IgD-negative memory B cell (primary cell): ENCODE data around the gene PRKCB. TPM values are rescaled to one million over a fixed set of nuclear protein-coding genes. Genes with fewer than 3 reads are reported as not detected.

Experiments used
- H3K27ac Mint-ChIP-seq, 3 donors: one replicate each; pipeline ENCODE4 v1.8.0; 2020 to 2022; ENCODE audit warnings: mild to moderate bottlenecking in 3 of 3, mixed read lengths in 3 of 3, moderate library complexity in 1 of 3
- H3K27me3 Mint-ChIP-seq: one replicate; pipeline ENCODE4 v1.8.0; 2021; ENCODE audit warnings: mixed read lengths
- H3K36me3 Mint-ChIP-seq: one replicate; pipeline ENCODE4 v1.8.0; 2020; ENCODE audit warnings: mild to moderate bottlenecking, mixed read lengths
- H3K4me1 Mint-ChIP-seq, 3 donors: one replicate each; pipeline ENCODE4 v1.8.0; 2020 to 2022; ENCODE audit warnings: mixed read lengths in 3 of 3, mild to moderate bottlenecking in 1 of 3
- H3K4me3 Mint-ChIP-seq, 4 donors: one replicate each; pipeline ENCODE4 v1.8.0; 2020 to 2022; ENCODE audit warnings: mild to moderate bottlenecking in 4 of 4, mixed read lengths in 4 of 4, moderate library complexity in 3 of 4
- H3K9me3 Mint-ChIP-seq, 3 donors: one replicate each; pipeline ENCODE4 v1.8.0; 2020 to 2021; ENCODE audit warnings: mixed read lengths in 3 of 3, mild to moderate bottlenecking in 1 of 3
- polyA plus RNA-seq: library from polyadenylated mRNA; unstranded; fragments of 300-500 nt; fragmentation: Illumina TruSeq; gene quantifications from one replicate; pipeline ENCODE4 v1.2.3, GENCODE V29; 2021

Gene PRKCB
- polyA plus RNA-seq, 1 donor from 2014 or later: 181 TPM

GRCh38 chr16:24118126-24118821 is 282.5 kb downstream of the PRKCB start:
- Mint-ChIP-seq H3K27ac (peak overlapping the region; percentile 72 to 83 (median 78)), H3K9me3 (no peaks in the 10 kb centered on the region)

DNA sequence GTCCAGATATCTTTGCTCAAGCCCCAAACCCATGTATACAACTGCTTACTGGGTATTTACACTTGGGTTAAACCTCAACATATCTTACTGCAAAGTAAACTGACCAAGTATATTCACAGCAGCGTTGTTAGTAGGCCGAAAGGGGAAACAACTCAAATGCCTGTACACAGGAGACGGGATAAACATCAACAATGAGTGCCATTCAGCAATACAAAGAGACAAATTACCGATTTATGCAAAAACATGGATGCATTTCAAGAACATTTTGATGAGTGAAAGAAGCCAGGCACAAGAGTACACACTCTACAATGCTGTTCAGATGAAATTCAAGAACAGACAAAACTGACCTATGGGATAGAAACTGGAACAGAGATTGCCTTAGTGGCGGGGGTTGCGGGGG is 284.0 kb downstream of the PRKCB start:
- Mint-ChIP-seq H3K27ac (peak overlapping the region in 1 of 3 donors; percentile 2), H3K27me3 (no peaks in the 10 kb centered on the region), H3K4me3 (peak overlapping the region in 1 of 4 donors; percentile 12), H3K4me1 (peaks cover 4 to 5% (median 4%) of the 10 kb centered on the region in 3 donors), H3K9me3 (no peaks in the 10 kb centered on the region), H3K36me3 (peaks cover 23% of the 10 kb centered on the region)

More at GRCh38 chr16:24118126-24118821, 282.5 kb downstream of the PRKCB start:
- H3K4me3 Mint-ChIP-seq: peak overlapping the region in 1 of 4 donors; percentile 26
- H3K4me1 Mint-ChIP-seq: peaks cover 4 to 8% (median 4%) of the 10 kb centered on the region in 3 donors
- H3K27me3 Mint-ChIP-seq: no peaks in the 10 kb centered on the region
- peaks cover 26% of the 10 kb centered on the region for H3K36me3 Mint-ChIP-seq

DNA sequence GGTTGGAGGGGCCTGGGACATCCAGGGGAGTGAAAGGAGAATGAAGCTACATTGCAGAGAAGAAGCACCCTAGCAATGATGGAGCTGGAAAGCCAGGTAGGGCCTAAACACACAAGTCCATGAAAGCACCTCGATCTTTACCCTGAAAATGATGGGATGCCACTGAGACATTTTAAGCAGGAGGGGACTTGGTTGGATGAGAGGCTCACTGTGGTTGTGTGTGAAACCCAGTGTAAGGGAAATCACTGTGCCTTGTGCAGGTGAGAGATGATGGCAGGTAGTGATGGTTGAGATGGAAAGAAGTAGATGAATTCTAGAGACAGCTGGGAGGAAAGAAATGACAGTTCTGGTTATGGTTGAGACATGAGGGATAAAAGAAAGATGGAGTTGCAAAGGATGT is 287.5 kb downstream of the PRKCB start:
- Mint-ChIP-seq H3K9me3 (no peaks in the 10 kb centered on the region), H3K4me3 (no peak overlapping the region), H3K27me3 (no peaks in the 10 kb centered on the region), H3K4me1 (peaks cover 4 to 5% (median 4%) of the 10 kb centered on the region in 3 donors), H3K27ac (peak overlapping the region in 2 of 3 donors; percentile 56 to 61), H3K36me3 (peaks cover 19% of the 10 kb centered on the region)

GRCh38 chr16:24124291-24124690 is 288.5 kb downstream of the PRKCB start:
- Mint-ChIP-seq H3K36me3 (peaks cover 19% of the 10 kb centered on the region), H3K9me3 (no peaks in the 10 kb centered on the region), H3K4me1 (peaks cover 4% of the 10 kb centered on the region in 3 donors), H3K4me3 (no peak overlapping the region), H3K27ac (peak overlapping the region in 2 of 3 donors; percentile 40 to 61), H3K27me3 (no peaks in the 10 kb centered on the region)

GRCh38 chr16:24125214-24125613 is 289.4 kb downstream of the PRKCB start:
- Mint-ChIP-seq H3K36me3 (peaks cover 14% of the 10 kb centered on the region), H3K9me3 (no peaks in the 10 kb centered on the region)

DNA sequence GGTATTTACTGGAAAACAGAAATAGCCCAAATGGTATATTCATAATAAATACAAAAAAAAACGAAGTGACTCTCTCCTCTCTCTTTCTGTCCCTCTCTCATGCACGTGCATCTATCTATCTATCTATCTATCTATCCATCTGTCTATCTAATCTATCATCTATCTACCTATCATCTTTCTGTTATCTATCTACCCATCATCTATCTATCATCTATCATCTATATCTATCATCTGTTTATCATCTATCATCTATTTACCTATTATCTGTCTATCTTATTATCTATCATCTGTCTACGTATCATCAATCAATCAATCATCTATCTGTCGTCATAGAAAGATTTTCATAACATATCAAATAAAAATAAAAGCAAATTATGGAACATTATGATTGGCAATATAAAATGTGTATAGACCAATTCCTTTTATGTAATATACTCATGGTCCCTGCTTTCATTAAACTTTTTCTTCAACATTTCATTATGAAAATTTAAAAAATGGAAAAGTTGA is 293.7 kb downstream of the PRKCB start:
- peak overlapping the region in 2 of 3 donors; percentile 8 to 32 for H3K27ac Mint-ChIP-seq
- H3K9me3 Mint-ChIP-seq: no peaks in the 10 kb centered on the region
- H3K4me1 Mint-ChIP-seq: peaks cover 3 to 8% (median 4%) of the 10 kb centered on the region in 3 donors
- peaks cover 6% of the 10 kb centered on the region for H3K36me3 Mint-ChIP-seq
- no peak overlapping the region for H3K4me3 Mint-ChIP-seq
- H3K27me3 Mint-ChIP-seq: no peaks in the 10 kb centered on the region

More at GRCh38 chr16:24125214-24125613, 289.4 kb downstream of the PRKCB start:
- Mint-ChIP-seq H3K27ac (peak overlapping the region in 2 of 3 donors; percentile 42 to 64), H3K4me3 (peak overlapping the region in 2 of 4 donors; percentile 7 to 8), H3K27me3 (no peaks in the 10 kb centered on the region), H3K4me1 (peaks cover 0 to 4% (median 2%) of the 10 kb centered on the region in 3 donors)

GRCh38 chr16:24130494-24131085 is 294.8 kb downstream of the PRKCB start:
- Mint-ChIP-seq H3K4me1 (peaks cover 3 to 8% (median 4%) of the 10 kb centered on the region in 3 donors), H3K9me3 (no peaks in the 10 kb centered on the region), H3K36me3 (peaks cover 4% of the 10 kb centered on the region), H3K27me3 (no peaks in the 10 kb centered on the region), H3K27ac (peak overlapping the region in 2 of 3 donors; percentile 47 to 48), H3K4me3 (no peak overlapping the region)

DNA sequence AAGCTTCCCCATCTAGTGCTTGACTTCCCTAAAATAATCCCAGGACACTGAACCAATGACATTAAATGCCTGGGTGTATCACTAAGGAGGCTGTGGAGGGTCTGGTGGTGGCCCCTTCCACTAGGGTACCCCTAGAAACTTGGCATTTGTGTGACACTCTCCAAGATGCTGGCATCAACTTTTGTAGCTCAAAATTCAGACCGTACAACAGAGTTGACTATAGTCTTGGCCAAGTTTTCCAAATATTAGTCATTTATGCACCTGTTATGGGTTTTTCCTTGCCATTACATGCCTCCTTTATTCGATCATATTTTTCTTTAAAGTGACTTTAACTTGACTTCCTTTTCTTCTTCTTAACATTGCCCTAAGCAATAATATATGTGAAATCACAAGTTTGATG is 295.5 kb downstream of the PRKCB start:
- H3K36me3 Mint-ChIP-seq: peaks cover 2% of the 10 kb centered on the region
- no peaks in the 10 kb centered on the region for H3K27me3 Mint-ChIP-seq
- H3K4me3 Mint-ChIP-seq: no peak overlapping the region
- peaks cover 3 to 8% (median 4%) of the 10 kb centered on the region in 3 donors for H3K4me1 Mint-ChIP-seq
- H3K27ac Mint-ChIP-seq: peak overlapping the region in 1 of 3 donors; percentile 26
- no peaks in the 10 kb centered on the region for H3K9me3 Mint-ChIP-seq

DNA sequence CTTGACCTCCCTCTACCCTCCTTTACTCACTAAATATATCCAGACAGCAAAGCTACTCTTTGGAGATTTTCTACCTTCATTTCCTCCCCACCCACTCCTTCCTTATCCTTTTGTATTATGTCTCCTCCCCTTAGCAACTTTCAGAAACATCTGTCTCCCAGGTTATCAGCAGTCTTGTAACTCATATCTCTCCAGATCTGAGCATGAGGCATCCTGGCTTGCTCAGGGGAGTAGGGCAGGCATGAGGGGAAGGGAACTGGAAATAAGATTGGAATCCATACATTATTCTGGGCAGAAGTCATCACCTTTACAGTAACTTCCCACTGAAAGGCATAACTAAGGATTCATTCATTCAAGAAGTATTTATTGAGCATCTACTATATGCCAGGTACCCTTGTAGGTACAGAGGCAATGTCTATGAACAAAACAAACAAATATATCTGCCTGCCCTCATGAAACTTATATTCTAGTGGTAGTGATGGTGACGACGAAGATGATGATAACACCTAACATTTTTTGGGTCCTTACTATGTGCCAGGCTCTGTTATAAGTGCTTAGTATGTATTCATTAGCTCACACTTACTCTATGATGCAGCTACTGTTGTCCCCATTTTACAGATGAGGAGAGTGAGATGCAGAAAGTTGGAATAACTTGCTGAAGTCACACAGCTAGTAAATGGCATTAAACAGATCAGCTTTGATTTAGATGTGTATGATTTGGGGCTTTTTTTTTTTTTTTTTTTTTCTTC is 296.4 kb downstream of the PRKCB start:
- no peak overlapping the region for H3K4me3 Mint-ChIP-seq
- H3K27ac Mint-ChIP-seq: peak overlapping the region in 2 of 3 donors; percentile 50 to 83
- no peaks in the 10 kb centered on the region for H3K9me3 Mint-ChIP-seq
- peaks cover 4% of the 10 kb centered on the region for H3K36me3 Mint-ChIP-seq
- peaks cover 3 to 8% (median 4%) of the 10 kb centered on the region in 3 donors for H3K4me1 Mint-ChIP-seq
- no peaks in the 10 kb centered on the region for H3K27me3 Mint-ChIP-seq

- Mint-ChIP-seq H3K27ac (no peak overlapping the region), H3K4me3 (no peak overlapping the region), H3K9me3 (no peaks in the 10 kb centered on the region), H3K27me3 (no peaks in the 10 kb centered on the region), H3K4me1 (peaks cover 3 to 8% (median 4%) of the 10 kb centered on the region in 3 donors), H3K36me3 (peaks cover 4% of the 10 kb centered on the region)
Measured at GRCh38 chr16:24132797-24133155, 297.0 kb downstream of the PRKCB start.

DNA sequence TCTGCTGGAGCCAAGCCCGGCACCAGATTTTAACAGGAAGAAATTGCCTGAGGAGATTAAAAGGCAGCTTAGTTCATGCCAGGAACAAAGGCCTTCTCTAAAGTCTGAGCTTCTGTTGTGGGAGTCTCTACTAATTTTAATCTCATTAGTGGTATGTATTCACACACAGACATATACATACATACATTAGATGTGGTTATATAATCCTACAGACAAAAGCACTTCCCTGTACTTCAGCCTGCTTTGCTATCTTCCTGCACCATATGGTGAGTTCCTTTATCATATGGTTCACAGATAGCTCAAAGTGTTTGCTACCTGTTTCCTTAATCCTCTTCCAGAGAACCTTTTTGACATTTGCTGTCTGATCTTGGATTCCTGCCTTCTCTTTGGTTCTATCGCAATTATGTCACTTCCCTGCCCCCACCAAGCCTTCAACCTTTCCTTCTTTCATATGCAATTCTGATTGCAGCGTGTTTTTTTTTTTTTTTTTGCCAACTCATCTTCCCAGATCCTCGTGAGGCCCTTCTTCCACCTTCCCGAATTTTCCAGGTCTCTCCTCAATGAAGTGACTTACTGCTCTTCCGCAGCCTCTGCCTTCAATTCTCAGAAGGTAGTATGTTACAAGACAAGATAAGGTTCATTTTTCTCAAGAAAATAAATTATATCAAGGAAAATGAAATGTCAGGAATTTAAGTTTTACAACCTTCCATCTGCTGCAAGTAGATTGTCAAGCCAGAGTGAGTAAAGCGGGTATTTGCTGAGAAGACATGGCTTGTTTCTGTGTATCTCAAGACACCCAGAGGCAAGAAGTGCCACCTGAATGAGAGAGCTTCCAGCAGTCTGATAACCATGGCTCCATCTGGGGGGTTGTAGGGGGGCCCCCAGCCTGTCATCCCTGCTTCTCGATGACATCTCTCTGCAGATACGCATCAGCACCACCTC is 300.1 kb downstream of the PRKCB start:
- peak overlapping the region in 1 of 3 donors; percentile 12 for H3K27ac Mint-ChIP-seq
- no peak overlapping the region for H3K4me3 Mint-ChIP-seq
- H3K27me3 Mint-ChIP-seq: no peaks in the 10 kb centered on the region
- H3K36me3 Mint-ChIP-seq: peaks cover 4% of the 10 kb centered on the region
- peaks cover 3 to 12% (median 4%) of the 10 kb centered on the region in 3 donors for H3K4me1 Mint-ChIP-seq
- H3K9me3 Mint-ChIP-seq: no peaks in the 10 kb centered on the region

GRCh38 chr16:24138024-24138423 is 302.2 kb downstream of the PRKCB start:
- no peaks in the 10 kb centered on the region for H3K27me3 Mint-ChIP-seq
- peaks cover 2% of the 10 kb centered on the region for H3K36me3 Mint-ChIP-seq
- H3K9me3 Mint-ChIP-seq: no peaks in the 10 kb centered on the region
- no peak overlapping the region for H3K27ac Mint-ChIP-seq
- peak overlapping the region in 1 of 4 donors; percentile 12 for H3K4me3 Mint-ChIP-seq
- peaks cover 2 to 4% (median 3%) of the 10 kb centered on the region in 3 donors for H3K4me1 Mint-ChIP-seq

- Mint-ChIP-seq H3K27ac (peak overlapping the region in 1 of 3 donors; percentile 6), H3K27me3 (no peaks in the 10 kb centered on the region), H3K4me1 (peaks cover 0 to 4% (median under 1%) of the 10 kb centered on the region in 3 donors), H3K4me3 (no peak overlapping the region), H3K36me3 (peaks cover 2% of the 10 kb centered on the region), H3K9me3 (no peaks in the 10 kb centered on the region)
Measured at GRCh38 chr16:24138575-24138974, 302.8 kb downstream of the PRKCB start.

- no peak overlapping the region for H3K4me3 Mint-ChIP-seq
- H3K9me3 Mint-ChIP-seq: no peaks in the 10 kb centered on the region
- H3K36me3 Mint-ChIP-seq: peaks cover 2% of the 10 kb centered on the region
- peak overlapping the region; percentile 8 to 82 (median 69) for H3K27ac Mint-ChIP-seq
- H3K4me1 Mint-ChIP-seq: peaks cover 0 to 4% (median 3%) of the 10 kb centered on the region in 3 donors
- no peaks in the 10 kb centered on the region for H3K27me3 Mint-ChIP-seq
Measured at GRCh38 chr16:24139282-24139681, 303.5 kb downstream of the PRKCB start.
